MM.1S (cell line): ENCODE data around the gene ZNF444.

ENCODE experiments used
- CTCF ChIP-seq: fragments of 300-600 bp; sonication (generic); IDR thresholded peaks from 2 replicates; pipeline ENCODE4 v1.5.1; 2016; ENCODE audit warnings: antibody characterized with exemption, low read length, mixed read lengths
- EZH2 ChIP-seq: fragments of 300-600 bp; sonication (generic); optimal IDR thresholded peaks from 2 replicates; pipeline ENCODE3; 2017; ENCODE audit warnings: low read depth, mild to moderate bottlenecking, antibody characterized with exemption, low read length, mixed read lengths
- EZH2phosphoT487 ChIP-seq: fragments of 300-600 bp; sonication (generic); IDR thresholded peaks from 2 replicates; pipeline ENCODE4 v1.6.1; 2018; ENCODE audit warnings: antibody characterized with exemption, low read length

DNA sequence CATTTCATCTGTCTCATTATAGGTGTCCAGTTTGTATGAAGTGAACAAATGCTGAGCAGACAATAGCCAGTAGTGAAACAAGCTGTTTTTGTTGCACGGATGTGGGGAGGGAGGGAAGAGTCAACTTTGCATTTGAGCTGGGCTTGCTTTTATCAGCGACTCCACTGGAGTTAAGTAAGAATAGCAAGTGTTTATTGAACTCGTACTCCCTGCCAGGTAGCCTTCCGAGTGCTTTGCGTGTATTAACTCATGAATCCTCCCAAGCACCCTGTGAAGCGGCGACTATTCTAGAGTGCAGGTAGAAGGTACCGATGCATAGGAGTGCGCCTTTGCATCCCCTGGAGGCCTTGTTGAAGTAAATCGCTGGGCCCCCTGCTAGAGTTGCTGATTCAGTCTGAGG is 4.7 kb upstream of the ZNF444 start:
- TF ChIP-seq EZH2phosphoT487: no peak
- no peak for TF ChIP-seq EZH2
- no peak for TF ChIP-seq CTCF
